GM19328 (cell line): ENCODE measurements around the gene WWC2.

Source experiments
- ATAC-seq: cut with Tn5 transposase; IDR thresholded peaks from one replicate; pipeline ENCODE4 v1.9.1; 2021; ENCODE audit warnings: mild to moderate bottlenecking, moderate library complexity; ENCODE audit not compliant: unreplicated experiment

The WWC2 gene

GRCh38 chr4:183197140-183197539, 98.1 kb downstream of the WWC2 start:
- ATAC-seq, result no peak

- no peak for ATAC-seq
Measured at GRCh38 chr4:183200453-183200852, 101.4 kb downstream of the WWC2 start.

GRCh38 chr4:183201331-183201730, 102.3 kb downstream of the WWC2 start:
- no peak for ATAC-seq

GRCh38 chr4:183202523-183202922, 103.5 kb downstream of the WWC2 start:
- ATAC-seq, result no peak

- no peak for ATAC-seq
Measured at GRCh38 chr4:183204793-183205192, 105.7 kb downstream of the WWC2 start.

- no peak for ATAC-seq
Measured at GRCh38 chr4:183205193-183205592, 106.1 kb downstream of the WWC2 start.

GRCh38 chr4:183205709-183206108, 106.7 kb downstream of the WWC2 start:
- ATAC-seq, result no peak

- no peak for ATAC-seq
Measured at GRCh38 chr4:183211533-183211932, 112.5 kb downstream of the WWC2 start.

GRCh38 chr4:183213996-183214395, 114.9 kb downstream of the WWC2 start:
- no peak for ATAC-seq

GRCh38 chr4:183214912-183215488, 115.9 kb downstream of the WWC2 start:
- ATAC-seq, result no peak

- ATAC-seq, result no peak
Measured at GRCh38 chr4:183220236-183220635, 121.2 kb downstream of the WWC2 start.

- ATAC-seq, result no peak
Measured at GRCh38 chr4:183223053-183223452, 124.0 kb downstream of the WWC2 start.

GRCh38 chr4:183229397-183229796, 130.3 kb downstream of the WWC2 start:
- ATAC-seq, result no peak

GRCh38 chr4:183240581-183241321, 141.7 kb downstream of the WWC2 start:
- ATAC-seq, result no peak

GRCh38 chr4:183241322-183241640, 142.2 kb downstream of the WWC2 start:
- ATAC-seq, result no peak

- no peak for ATAC-seq
Measured at GRCh38 chr4:183241721-183242151, 142.7 kb downstream of the WWC2 start.

- no peak for ATAC-seq
Measured at GRCh38 chr4:183242291-183242690, 143.2 kb downstream of the WWC2 start.

GRCh38 chr4:183244019-183244418, 145.0 kb downstream of the WWC2 start:
- no peak for ATAC-seq

- ATAC-seq, result no peak
Measured at GRCh38 chr4:183244506-183244905, 145.4 kb downstream of the WWC2 start.

GRCh38 chr4:183248201-183248600, 149.1 kb downstream of the WWC2 start:
- ATAC-seq, result no peak

GRCh38 chr4:183249854-183250253, 150.8 kb downstream of the WWC2 start:
- ATAC-seq, result no peak

- no peak for ATAC-seq
Measured at GRCh38 chr4:183250831-183251230, 151.8 kb downstream of the WWC2 start.

GRCh38 chr4:183252959-183253358, 153.9 kb downstream of the WWC2 start:
- ATAC-seq, result no peak
